ENCODE results near the gene MXD3. TPM values are rescaled to one million over a fixed set of nuclear protein-coding genes. Genes with fewer than 3 reads are reported as not detected.

Gene MXD3
- polyA plus RNA-seq, 1 experiment, result 2.8 TPM

- TF ChIP-seq CTCF (IDR thresholded peaks at IDR 0.05; ENCODE audit: low read depth, low read length), result no peak
- CTCF ChIA-PET, result no interaction called here
Measured at GRCh38 chr5:177339107-177339638, 27.5 kb upstream of the MXD3 start.

GRCh38 chr5:177338251-177339106 is 26.8 kb upstream of the MXD3 start:
- ChIA-PET POLR2A (no interaction called here), CTCF (no interaction called here)
- Histone ChIP-seq H3K9me3 (ENCODE audit: control insufficient read depth, insufficient read depth, low read length) (no peaks in the 10 kb centered on the region; the same call in 1 of the 2 replicates), H3K27me3 (ENCODE audit: control insufficient read depth, insufficient read depth, low read length) (no peaks in the 10 kb centered on the region), H3K27ac (ENCODE audit: low read depth, low read length) (no peak overlapping the region), H3K4me3 (ENCODE audit: low read depth, low read length) (no peak overlapping the region)
- no peak for TF ChIP-seq CTCF (IDR thresholded peaks at IDR 0.05; ENCODE audit: low read depth, low read length)
- no peak for DNase-seq (ENCODE audit: low read depth, low spot score)

More at GRCh38 chr5:177339107-177339638, 27.5 kb upstream of the MXD3 start:
- DNase-seq (ENCODE audit: low read depth, low spot score), result no peak
- POLR2A ChIA-PET, result no interaction called here
- no peaks in the 10 kb centered on the region for H3K27me3 ChIP-seq (ENCODE audit: control insufficient read depth, insufficient read depth, low read length)
- no peak overlapping the region for H3K4me3 ChIP-seq (ENCODE audit: low read depth, low read length)
- H3K27ac ChIP-seq (ENCODE audit: low read depth, low read length), result no peak overlapping the region
- no peaks in the 10 kb centered on the region; the same call in 1 of the 2 replicates for H3K9me3 ChIP-seq (ENCODE audit: control insufficient read depth, insufficient read depth, low read length)

- H3K9me3 ChIP-seq (ENCODE audit: control insufficient read depth, insufficient read depth, low read length), result no peaks in the 10 kb centered on the region; the same call in 1 of the 2 replicates
- H3K27ac ChIP-seq (ENCODE audit: low read depth, low read length), result no peak overlapping the region
- no peak for TF ChIP-seq CTCF (IDR thresholded peaks at IDR 0.05; ENCODE audit: low read depth, low read length)
- H3K4me3 ChIP-seq (ENCODE audit: low read depth, low read length), result no peak overlapping the region
- CTCF ChIA-PET, result interaction anchor here (0.5 to 1.2 kb wide), 2 partner anchors 9 to 119 kb away, joined by 3 read pairs; no protein-coding TSS in a partner anchor
- DNase-seq (ENCODE audit: low read depth, low spot score), result no peak
- no peaks in the 10 kb centered on the region for H3K27me3 ChIP-seq (ENCODE audit: control insufficient read depth, insufficient read depth, low read length)
- POLR2A ChIA-PET, result no interaction called here
Measured at GRCh38 chr5:177336603-177337494, 25.2 kb upstream of the MXD3 start.

- peak; percentile 23; the same call in 1 of the 2 replicates for TF ChIP-seq CTCF (IDR thresholded peaks at IDR 0.05; ENCODE audit: low read depth, low read length)
- Histone ChIP-seq H3K4me3 (ENCODE audit: low read depth, low read length) (no peak overlapping the region), H3K9me3 (ENCODE audit: control insufficient read depth, insufficient read depth, low read length) (no peaks in the 10 kb centered on the region; the same call in 1 of the 2 replicates), H3K27me3 (ENCODE audit: control insufficient read depth, insufficient read depth, low read length) (no peaks in the 10 kb centered on the region), H3K27ac (ENCODE audit: low read depth, low read length) (no peak overlapping the region)
- POLR2A ChIA-PET, result no interaction called here
- DNase-seq (ENCODE audit: low read depth, low spot score), result no peak
- CTCF ChIA-PET, result interaction anchor here (0.5 to 2.0 kb wide), 4 partner anchors 10 to 120 kb away, joined by 3 to 7 read pairs (median 3); partner anchors contain the start of gene LMAN2
Measured at GRCh38 chr5:177336112-177336511, 24.4 kb upstream of the MXD3 start.
